DND-41 (cell line): ENCODE data around the gene DNAJC7.

ENCODE experiments used
- EZH2 ChIP-seq: IDR thresholded peaks from 3 replicates; pipeline ENCODE4 v1.6.1; 2012; ENCODE audit warnings: borderline replicate concordance, low read depth, mild to moderate bottlenecking, moderate library complexity, low read length, inconsistent platforms; ENCODE audit not compliant: severe bottlenecking
- TF ChIP-seq, protein P1 (sequence below): IDR thresholded peaks from 2 replicates; pipeline ENCODE4 v1.5.1; 2012; ENCODE audit warnings: borderline replicate concordance, low read length, moderate library complexity, mild to moderate bottlenecking; ENCODE audit not compliant: poor library complexity, severe bottlenecking; ENCODE audit errors: extremely low read depth

DNA sequence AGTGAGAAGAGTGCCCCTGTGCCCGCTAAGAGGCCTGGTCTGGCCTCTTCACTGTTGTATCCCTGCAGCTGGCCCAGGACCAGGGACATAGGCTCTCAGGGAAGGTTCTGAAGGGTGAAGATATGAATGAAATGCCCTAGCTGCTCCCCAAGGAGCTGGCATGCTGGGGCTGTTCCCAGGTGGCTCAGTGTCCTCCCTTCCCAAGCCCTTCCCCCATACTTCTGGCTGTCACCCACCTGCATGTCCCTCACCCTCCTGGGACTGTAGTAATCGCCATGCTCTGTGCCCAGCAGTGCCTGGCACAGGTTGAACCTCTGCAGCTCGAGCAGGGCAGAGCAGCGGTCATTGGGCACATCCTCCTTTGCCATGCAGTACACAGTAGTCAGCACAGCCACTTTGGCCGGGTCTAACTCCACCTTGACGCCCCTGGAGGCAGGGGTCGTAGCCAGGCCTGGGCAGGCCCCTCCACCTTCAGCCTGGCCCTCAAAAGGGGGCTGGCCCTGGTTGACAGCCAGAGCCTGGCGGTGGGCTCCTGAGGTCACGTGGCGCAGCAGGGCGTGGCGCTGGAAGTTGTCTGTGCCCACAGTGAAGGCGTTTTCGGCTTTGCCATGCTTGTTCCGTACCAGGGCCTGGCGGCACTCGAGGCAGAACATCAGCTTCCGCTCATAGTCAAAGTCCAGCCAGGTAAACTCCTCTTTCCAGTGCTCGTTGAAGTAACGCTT, 25.5 kb upstream of the DNAJC7 start:
- TF ChIP-seq, protein P1, sequence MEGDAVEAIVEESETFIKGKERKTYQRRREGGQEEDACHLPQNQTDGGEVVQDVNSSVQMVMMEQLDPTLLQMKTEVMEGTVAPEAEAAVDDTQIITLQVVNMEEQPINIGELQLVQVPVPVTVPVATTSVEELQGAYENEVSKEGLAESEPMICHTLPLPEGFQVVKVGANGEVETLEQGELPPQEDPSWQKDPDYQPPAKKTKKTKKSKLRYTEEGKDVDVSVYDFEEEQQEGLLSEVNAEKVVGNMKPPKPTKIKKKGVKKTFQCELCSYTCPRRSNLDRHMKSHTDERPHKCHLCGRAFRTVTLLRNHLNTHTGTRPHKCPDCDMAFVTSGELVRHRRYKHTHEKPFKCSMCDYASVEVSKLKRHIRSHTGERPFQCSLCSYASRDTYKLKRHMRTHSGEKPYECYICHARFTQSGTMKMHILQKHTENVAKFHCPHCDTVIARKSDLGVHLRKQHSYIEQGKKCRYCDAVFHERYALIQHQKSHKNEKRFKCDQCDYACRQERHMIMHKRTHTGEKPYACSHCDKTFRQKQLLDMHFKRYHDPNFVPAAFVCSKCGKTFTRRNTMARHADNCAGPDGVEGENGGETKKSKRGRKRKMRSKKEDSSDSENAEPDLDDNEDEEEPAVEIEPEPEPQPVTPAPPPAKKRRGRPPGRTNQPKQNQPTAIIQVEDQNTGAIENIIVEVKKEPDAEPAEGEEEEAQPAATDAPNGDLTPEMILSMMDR = no peak
- no peak for TF ChIP-seq EZH2
